ENCODE data around the gene AKAP6.

- TF ChIP-seq CTCF (IDR thresholded peaks at IDR 0.05; ENCODE audit: insufficient read depth, low read depth, low read length) (no peak), EZH2 (IDR thresholded peaks at IDR 0.05; ENCODE audit: insufficient read depth, low read length) (no peak)
Measured at GRCh38 chr14:32733015-32733414, 403.9 kb downstream of the AKAP6 start.
